HEK293 (cell line): ENCODE data around the gene MAGI1.

ENCODE experiments used
- HOXD13 ChIP-seq: sonication (generic); formaldehyde crosslinking; IDR thresholded peaks from 2 replicates; pipeline ENCODE4 v1.8.0; 2022; ENCODE audit warnings: missing genetic modification reagents, borderline replicate concordance
- KLF7 ChIP-seq: fragments of 450-650 bp; formaldehyde crosslinking; IDR thresholded peaks from 2 replicates; pipeline ENCODE4 v1.5.1; 2016; ENCODE audit warnings: missing biosample characterization, missing genetic modification characterization, borderline replicate concordance
- ZNF10 ChIP-seq: fragments of 450-650 bp; formaldehyde crosslinking; IDR thresholded peaks from 2 replicates; pipeline ENCODE4 v1.5.1; 2017; ENCODE audit warnings: missing biosample characterization, missing genetic modification characterization
- ZNF24 ChIP-seq: fragments of 450-650 bp; formaldehyde crosslinking; IDR thresholded peaks from 2 replicates; pipeline ENCODE4 v1.5.1; 2016; ENCODE audit warnings: missing biosample characterization, missing genetic modification characterization
- ZNF391 ChIP-seq: fragments of 450-650 bp; formaldehyde crosslinking; IDR thresholded peaks from 2 replicates; pipeline ENCODE4 v1.5.1; 2016; ENCODE audit warnings: low read depth, missing biosample characterization, missing genetic modification characterization, borderline replicate concordance
- ZNF530 ChIP-seq: fragments of 450-650 bp; formaldehyde crosslinking; IDR thresholded peaks from 2 replicates; pipeline ENCODE4 v1.5.1; 2016; ENCODE audit warnings: low read depth, missing biosample characterization, missing genetic modification characterization
- ZNF776 ChIP-seq: fragments of 450-650 bp; formaldehyde crosslinking; IDR thresholded peaks from 2 replicates; pipeline ENCODE4 v1.5.0; 2017; ENCODE audit warnings: missing biosample characterization, missing genetic modification characterization, borderline replicate concordance
- ZSCAN16 ChIP-seq: fragments of 450-650 bp; formaldehyde crosslinking; IDR thresholded peaks from 2 replicates; pipeline ENCODE4 v1.5.1; 2016; ENCODE audit warnings: missing biosample characterization, missing genetic modification characterization
- TF ChIP-seq, protein P1 (sequence below): fragments of 450-650 bp; formaldehyde crosslinking; IDR thresholded peaks from 2 replicates; pipeline ENCODE4 v1.5.1; 2016; ENCODE audit warnings: missing biosample characterization, missing genetic modification characterization
- TF ChIP-seq, protein P2 (sequence below): sonication (generic); formaldehyde crosslinking; IDR thresholded peaks from 2 replicates; pipeline ENCODE4 v1.8.1; 2022; ENCODE audit warnings: mild to moderate bottlenecking, moderate library complexity, missing genetic modification reagents

DNA sequence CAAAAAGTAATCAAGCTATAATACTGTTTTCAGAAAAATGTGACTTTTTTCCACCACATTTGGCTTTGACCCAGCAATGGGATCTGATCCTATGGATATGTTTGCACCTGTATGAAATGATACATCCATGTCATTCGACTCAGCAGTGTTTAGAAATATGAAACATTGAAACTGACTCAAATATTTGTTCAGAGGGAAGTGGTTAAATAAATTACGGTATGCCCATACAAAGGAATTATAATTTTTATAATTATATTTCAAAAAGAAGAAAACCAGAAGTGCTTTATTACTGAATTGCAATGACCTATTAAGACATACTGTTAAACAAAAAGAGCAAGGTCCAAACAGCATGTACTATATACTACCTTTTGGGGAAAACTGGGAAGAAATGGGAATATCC is 546.5 kb downstream of the MAGI1 start:
- no peak for TF ChIP-seq ZNF24 (tag by site-specific recombination)
- TF ChIP-seq, protein P1, sequence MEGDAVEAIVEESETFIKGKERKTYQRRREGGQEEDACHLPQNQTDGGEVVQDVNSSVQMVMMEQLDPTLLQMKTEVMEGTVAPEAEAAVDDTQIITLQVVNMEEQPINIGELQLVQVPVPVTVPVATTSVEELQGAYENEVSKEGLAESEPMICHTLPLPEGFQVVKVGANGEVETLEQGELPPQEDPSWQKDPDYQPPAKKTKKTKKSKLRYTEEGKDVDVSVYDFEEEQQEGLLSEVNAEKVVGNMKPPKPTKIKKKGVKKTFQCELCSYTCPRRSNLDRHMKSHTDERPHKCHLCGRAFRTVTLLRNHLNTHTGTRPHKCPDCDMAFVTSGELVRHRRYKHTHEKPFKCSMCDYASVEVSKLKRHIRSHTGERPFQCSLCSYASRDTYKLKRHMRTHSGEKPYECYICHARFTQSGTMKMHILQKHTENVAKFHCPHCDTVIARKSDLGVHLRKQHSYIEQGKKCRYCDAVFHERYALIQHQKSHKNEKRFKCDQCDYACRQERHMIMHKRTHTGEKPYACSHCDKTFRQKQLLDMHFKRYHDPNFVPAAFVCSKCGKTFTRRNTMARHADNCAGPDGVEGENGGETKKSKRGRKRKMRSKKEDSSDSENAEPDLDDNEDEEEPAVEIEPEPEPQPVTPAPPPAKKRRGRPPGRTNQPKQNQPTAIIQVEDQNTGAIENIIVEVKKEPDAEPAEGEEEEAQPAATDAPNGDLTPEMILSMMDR (tag by site-specific recombination), result no peak
- TF ChIP-seq ZNF776 (tag by site-specific recombination), result no peak
- TF ChIP-seq ZNF530 (tag by site-specific recombination), result no peak
- TF ChIP-seq ZNF391 (tag by site-specific recombination), result no peak
- TF ChIP-seq, protein P2, sequence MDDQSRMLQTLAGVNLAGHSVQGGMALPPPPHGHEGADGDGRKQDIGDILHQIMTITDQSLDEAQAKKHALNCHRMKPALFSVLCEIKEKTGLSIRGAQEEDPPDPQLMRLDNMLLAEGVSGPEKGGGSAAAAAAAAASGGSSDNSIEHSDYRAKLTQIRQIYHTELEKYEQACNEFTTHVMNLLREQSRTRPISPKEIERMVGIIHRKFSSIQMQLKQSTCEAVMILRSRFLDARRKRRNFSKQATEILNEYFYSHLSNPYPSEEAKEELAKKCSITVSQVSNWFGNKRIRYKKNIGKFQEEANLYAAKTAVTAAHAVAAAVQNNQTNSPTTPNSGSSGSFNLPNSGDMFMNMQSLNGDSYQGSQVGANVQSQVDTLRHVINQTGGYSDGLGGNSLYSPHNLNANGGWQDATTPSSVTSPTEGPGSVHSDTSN (CRISPR knock-in tag), result no peak
- no peak for TF ChIP-seq HOXD13 (CRISPR knock-in tag)
- TF ChIP-seq KLF7 (tag by site-specific recombination), result no peak
- TF ChIP-seq ZNF10 (tag by site-specific recombination), result no peak
- TF ChIP-seq ZSCAN16 (tag by site-specific recombination), result no peak
